NCI-H2171 treated with DMSO at 0.1 percent for 48 hours (cell line): Measurements from ENCODE around the gene EXT2.

Experiments used
- DNase-seq: peaks from one replicate; lab custom pipeline; 2025; lab: John Stamatoyannopoulos, UW

EXT2 gene

GRCh38 chr11:44133335-44133946 lies 38.0 kb downstream of the EXT2 start:
- peak; percentile 62 for DNase-seq

GRCh38 chr11:44134625-44135024 lies 39.1 kb downstream of the EXT2 start:
- no peak for DNase-seq

DNA sequence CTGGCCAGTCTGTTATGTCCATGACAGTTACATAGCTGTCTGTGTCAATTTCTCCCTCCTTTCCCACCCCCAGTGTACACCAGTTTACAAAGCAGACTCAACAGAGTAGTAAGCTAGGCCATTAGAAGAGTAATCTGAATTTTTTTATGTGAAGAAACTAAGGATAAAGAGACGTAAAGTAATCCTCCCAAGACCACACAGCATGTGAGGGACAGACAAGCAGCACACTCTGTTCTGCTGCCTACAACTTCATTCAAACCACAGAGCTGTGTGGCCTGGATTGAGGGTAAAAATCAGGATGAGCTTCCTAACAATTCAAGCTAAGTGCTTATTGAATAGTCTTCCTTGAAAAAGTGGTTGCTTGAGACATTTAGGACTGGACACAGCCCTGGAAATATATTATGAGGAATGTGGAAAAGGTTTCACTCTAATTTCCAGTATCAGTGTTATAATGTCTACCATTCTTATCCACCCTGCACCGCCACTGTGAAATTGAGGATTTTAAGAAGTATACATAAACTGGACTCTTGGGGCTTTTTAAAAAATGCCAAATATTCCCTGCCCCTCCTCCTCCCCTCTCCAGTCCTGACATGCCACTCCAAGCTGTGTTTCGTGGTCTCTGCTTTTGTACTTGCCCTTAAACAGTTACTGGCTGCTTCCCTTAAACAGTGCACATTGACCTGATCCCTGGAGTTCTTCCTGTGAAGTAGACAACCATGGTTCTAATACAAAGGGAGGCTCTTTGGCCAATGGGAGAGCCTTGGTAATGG lies 40.9 kb downstream of the EXT2 start:
- no peak for DNase-seq

DNA sequence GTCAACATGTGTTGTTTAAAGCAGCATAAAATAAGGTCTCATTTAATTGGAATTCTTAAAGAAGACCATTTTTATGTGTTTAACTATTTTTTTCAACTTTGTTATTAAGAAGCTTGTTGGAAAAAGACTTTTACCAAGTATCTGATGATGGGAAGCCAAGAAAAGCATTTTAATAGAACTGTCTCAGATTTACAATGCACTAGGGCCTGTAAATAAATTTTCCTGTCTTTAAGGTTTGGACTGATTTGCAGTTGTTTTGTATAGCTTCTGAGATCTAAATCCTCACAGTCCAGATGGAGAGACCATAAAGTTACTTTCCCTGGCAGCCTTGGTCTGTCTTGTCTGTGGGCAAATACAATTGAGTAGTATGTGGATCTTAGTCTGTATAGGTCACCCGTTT lies 41.6 kb downstream of the EXT2 start:
- DNase-seq, result no peak

GRCh38 chr11:44138286-44138685 lies 42.8 kb downstream of the EXT2 start:
- no peak for DNase-seq

DNA sequence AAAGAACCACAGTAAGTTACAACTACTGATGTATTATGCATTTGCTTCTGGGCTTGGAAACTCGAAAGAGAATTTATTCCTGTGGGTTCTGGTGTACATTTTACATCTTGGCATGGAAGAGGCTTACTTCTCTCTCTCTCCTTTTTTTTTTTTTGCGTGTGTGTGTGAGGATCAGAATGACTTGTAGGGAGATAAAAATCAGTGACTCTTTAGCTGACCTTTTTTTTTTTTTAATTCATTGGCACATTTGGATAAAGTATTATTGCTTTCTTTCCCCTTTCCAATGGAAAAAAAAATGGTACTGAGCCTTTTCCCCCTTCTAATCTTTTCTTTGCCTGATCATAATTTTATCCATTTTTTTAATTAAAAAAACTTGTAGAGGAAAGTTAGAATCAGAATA lies 43.5 kb downstream of the EXT2 start:
- DNase-seq, result no peak

DNA sequence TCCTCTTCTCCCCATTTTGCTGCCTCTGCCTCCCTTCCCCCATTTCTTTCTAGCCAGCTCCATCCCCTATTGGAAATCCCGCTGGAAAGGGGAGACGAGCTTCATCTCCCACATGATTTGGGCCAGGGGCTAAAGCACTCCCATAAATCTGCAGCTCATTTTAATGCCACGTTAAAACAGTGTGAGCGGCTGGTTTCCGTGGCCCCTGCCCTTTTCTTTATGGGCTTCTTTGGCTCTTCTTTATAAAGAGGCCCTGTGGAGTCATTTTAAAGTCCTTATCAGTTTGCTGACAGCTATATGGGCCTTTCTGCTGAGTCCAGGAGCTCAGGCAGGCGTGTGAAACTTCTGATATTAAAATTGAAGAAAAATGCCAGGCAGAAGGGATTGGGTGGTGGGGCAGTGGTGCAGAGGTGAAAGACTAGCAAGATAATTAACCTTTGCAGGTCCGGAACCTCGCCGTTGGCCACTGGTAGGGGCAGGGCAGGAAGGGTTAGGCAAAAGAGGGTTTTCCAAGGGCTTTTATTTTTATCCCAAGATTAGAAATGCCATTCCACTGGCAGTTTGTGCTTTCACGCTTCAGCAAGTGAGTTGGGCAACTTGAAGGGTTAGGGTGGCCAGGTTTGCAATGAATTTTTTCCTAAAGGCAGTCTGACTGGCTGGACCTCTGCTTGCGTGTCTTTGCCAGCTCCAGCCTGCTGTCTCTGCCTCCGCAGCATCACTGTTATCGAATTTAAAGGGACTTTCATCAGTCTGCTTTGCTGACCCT lies 44.3 kb downstream of the EXT2 start:
- no peak for DNase-seq

DNA sequence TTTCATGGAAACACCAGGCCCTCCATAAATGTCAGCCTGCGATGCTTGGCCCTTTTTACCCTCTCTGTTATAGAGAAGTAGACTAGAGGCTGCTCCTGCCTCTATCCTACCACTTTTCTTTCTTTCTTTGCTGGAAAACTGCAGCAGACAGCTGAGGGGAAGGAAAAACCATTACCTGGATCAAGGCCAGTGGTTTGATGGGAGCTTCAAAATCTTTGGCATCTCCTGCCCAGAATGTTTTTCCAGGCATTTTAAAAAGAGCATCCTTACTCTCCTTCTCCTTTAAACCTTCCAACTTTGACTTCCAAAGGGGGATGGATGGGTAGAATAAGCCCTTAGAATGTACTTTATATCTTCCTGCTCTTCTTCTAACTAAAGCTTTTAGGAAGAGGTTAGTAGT lies 44.9 kb downstream of the EXT2 start:
- no peak for DNase-seq

- no peak for DNase-seq
These were observed 45.3 kb downstream of the EXT2 start for GRCh38 chr11:44140805-44141204.

GRCh38 chr11:44143987-44144909 lies 48.8 kb downstream of the EXT2 start:
- peak; percentile 45 for DNase-seq

DNA sequence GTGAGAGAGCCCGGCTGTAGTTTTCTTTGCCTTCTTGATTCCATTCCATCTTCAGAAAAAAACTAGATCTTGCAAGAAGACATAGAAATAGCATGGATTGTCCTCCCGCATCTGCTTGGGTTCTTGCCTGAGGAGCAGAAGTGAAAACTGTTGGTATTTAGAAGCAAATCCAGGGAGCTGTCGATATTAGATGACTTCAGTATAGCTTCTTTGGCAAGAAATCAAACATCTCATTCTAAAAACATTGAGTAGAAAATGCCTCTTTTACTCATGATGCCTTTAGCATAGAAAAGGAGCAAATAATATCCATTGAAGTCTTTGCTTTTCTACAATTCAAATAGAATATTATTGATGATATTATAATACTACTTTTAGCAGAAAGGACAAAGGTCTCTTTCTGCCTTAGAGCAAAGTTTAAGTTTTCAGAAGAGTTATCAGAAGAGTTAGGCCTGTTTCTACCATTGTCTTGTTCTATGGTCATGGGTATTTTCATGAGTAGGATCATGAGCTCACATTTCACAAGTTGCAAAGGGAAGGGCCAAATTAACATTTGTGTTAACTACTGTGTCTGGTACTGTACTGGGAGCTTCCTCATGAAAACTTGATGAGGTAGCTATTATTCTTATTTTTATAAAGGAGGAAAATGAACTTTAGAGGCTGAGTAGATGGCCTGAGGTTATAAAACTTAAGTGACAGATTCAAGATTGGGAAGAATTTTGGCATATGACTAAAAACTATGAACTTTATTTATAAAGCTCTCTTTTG lies 49.7 kb downstream of the EXT2 start:
- DNase-seq, result no peak

DNA sequence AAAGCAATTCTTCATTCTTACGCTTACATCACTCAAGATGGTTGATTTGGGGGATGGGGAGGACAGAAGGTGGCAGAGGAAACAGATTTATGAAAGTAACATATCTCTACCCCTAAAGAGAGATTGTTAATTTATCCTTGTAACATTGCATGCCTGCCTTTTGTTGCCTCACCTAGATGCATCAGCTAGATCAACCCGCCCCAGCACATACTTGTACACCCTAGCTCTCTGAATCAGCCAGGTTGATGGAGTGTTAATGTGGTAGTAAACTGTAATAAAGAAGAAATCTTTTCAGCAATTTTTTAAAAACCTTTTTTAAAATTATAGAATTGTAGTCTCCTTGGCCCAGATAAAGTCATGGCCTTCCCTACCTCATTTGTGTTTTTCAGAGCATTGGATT lies 51.5 kb downstream of the EXT2 start:
- no peak for DNase-seq

GRCh38 chr11:44147751-44148150 lies 52.3 kb downstream of the EXT2 start:
- DNase-seq, result no peak

GRCh38 chr11:44149651-44150050 lies 54.2 kb downstream of the EXT2 start:
- no peak for DNase-seq

GRCh38 chr11:44150401-44150800 lies 54.9 kb downstream of the EXT2 start:
- DNase-seq, result no peak

- no peak for DNase-seq
These were observed 61.5 kb downstream of the EXT2 start for GRCh38 chr11:44157019-44157418.

DNA sequence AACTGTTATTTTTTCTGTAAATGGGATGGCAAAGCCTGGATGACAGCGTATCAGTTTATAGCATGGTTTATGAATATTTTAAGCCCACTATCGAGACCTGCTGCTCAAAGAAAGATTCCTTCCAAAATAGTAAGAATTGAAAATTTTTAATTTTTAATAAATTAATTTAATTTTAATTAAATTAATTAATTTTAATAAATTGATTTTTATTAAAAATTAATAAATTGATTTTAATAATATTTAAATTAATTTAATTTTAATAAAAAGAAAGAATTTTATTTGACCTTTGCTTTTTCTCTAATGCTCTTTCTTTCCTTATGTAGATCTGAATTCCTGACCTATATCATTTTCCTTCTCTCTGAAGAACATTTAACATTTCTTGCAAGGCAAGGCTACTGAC lies 62.9 kb downstream of the EXT2 start:
- DNase-seq, result no peak

- DNase-seq, result peak; percentile 96
These were observed 64.6 kb downstream of the EXT2 start for GRCh38 chr11:44159848-44160721.

- no peak for DNase-seq
These were observed 66.5 kb downstream of the EXT2 start for GRCh38 chr11:44162004-44162403.

- peak; percentile 39 for DNase-seq
These were observed 67.2 kb downstream of the EXT2 start for GRCh38 chr11:44162662-44163061.
